Ishikawa (cell line): ENCODE data around the gene NLGN4X.

ENCODE experiments used
- CEBPB ChIP-seq: IDR thresholded peaks from 2 replicates; pipeline ENCODE4 v1.6.1; 2012
- CREB1 ChIP-seq: IDR thresholded peaks from 2 replicates; pipeline ENCODE4 v1.6.1; 2012; ENCODE audit warnings: low read depth
- EGR1 ChIP-seq: IDR thresholded peaks from 2 replicates; pipeline ENCODE4 v1.6.1; 2012
- EP300 ChIP-seq: IDR thresholded peaks from 2 replicates; pipeline ENCODE4 v1.6.1; 2012; ENCODE audit warnings: borderline replicate concordance
- FOXM1 ChIP-seq: IDR thresholded peaks from 2 replicates; pipeline ENCODE4 v1.6.1; 2012; ENCODE audit warnings: low read depth, borderline replicate concordance
- NFIC ChIP-seq: IDR thresholded peaks from 2 replicates; pipeline ENCODE4 v1.6.1; 2012
- RAD21 ChIP-seq: IDR thresholded peaks from 2 replicates; pipeline ENCODE4 v1.6.1; 2012; ENCODE audit warnings: low read depth
- TAF1 ChIP-seq: IDR thresholded peaks from 2 replicates; pipeline ENCODE4 v1.6.1; 2012; ENCODE audit warnings: low read depth, mild to moderate bottlenecking
- TCF12 ChIP-seq: IDR thresholded peaks from 2 replicates; pipeline ENCODE4 v1.6.1; 2012; ENCODE audit warnings: low read depth
- TEAD4 ChIP-seq: IDR thresholded peaks from 2 replicates; pipeline ENCODE4 v1.6.1; 2012
- YY1 ChIP-seq: IDR thresholded peaks from 2 replicates; pipeline ENCODE4 v1.6.1; 2012; ENCODE audit warnings: low read depth
- ZBTB7A ChIP-seq: IDR thresholded peaks from 2 replicates; pipeline ENCODE4 v1.6.1; 2012; ENCODE audit warnings: low read depth
- TF ChIP-seq, protein P1 (sequence below): IDR thresholded peaks from 2 replicates; pipeline ENCODE4 v1.6.1; 2012
- TF ChIP-seq, protein P2 (sequence below): IDR thresholded peaks from 2 replicates; pipeline ENCODE4 v1.6.1; 2012
- TF ChIP-seq, protein P3 (sequence below): IDR thresholded peaks from 2 replicates; pipeline ENCODE4 v1.6.1; 2012; ENCODE audit warnings: low read depth, mild to moderate bottlenecking

Gene NLGN4X

DNA sequence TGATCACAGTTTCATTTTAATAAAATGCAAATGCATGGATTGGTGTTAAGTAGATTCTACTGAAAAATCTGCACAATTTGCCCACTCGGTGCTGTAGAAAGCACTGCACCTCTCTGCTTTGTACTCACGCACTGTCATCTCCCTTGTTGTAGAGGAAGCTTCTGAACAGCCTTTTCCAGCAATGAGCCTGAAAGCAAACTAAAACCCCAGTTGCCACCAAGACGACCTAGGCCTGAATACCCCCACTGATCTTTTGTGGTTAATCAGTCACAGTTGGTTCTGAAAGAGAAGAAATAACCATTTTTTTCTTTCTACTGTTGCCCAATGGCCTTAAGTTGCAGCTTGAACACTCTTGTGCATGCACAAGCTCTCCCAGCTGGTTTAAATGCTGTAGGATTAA is 229.8 kb downstream of the NLGN4X start:
- TF ChIP-seq NFIC (no peak), EGR1 (no peak), FOXM1 (no peak), YY1 (no peak), TCF12 (no peak), TEAD4 (no peak), EP300 (no peak), RAD21 (no peak)
- TF ChIP-seq, protein P1, sequence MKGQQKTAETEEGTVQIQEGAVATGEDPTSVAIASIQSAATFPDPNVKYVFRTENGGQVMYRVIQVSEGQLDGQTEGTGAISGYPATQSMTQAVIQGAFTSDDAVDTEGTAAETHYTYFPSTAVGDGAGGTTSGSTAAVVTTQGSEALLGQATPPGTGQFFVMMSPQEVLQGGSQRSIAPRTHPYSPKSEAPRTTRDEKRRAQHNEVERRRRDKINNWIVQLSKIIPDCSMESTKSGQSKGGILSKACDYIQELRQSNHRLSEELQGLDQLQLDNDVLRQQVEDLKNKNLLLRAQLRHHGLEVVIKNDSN, result no peak
- TF ChIP-seq, protein P2, sequence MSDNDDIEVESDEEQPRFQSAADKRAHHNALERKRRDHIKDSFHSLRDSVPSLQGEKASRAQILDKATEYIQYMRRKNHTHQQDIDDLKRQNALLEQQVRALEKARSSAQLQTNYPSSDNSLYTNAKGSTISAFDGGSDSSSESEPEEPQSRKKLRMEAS, result no peak

DNA sequence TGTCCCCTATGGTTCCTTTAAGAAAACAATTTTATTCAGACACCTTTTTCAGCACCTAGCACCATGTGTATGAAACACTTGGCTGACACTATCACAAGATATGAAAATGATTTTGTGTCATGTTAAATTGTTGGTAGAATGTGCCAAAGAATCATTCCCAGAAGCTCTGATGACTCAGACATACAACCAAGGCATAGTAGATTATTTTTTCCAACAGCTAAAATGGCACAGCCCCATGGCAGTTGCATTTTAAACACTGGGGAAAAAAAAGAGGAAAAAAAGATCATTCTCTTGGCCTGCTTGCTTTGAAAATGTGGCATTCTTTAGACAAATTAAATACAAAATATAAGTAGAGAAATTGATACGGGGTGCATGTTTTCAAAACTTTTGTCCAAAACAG is 230.2 kb downstream of the NLGN4X start:
- no peak for TF ChIP-seq TCF12
- no peak for TF ChIP-seq RAD21
- TF ChIP-seq TAF1, result no peak
- TF ChIP-seq, protein P1, result no peak
- TF ChIP-seq CREB1, result no peak
- no peak for TF ChIP-seq EP300
- no peak for TF ChIP-seq YY1
- no peak for TF ChIP-seq TEAD4
- no peak for TF ChIP-seq EGR1
- TF ChIP-seq, protein P2, result no peak
- TF ChIP-seq FOXM1, result no peak
- TF ChIP-seq NFIC, result no peak
- no peak for TF ChIP-seq CEBPB
- no peak for TF ChIP-seq ZBTB7A
- TF ChIP-seq, protein P3, sequence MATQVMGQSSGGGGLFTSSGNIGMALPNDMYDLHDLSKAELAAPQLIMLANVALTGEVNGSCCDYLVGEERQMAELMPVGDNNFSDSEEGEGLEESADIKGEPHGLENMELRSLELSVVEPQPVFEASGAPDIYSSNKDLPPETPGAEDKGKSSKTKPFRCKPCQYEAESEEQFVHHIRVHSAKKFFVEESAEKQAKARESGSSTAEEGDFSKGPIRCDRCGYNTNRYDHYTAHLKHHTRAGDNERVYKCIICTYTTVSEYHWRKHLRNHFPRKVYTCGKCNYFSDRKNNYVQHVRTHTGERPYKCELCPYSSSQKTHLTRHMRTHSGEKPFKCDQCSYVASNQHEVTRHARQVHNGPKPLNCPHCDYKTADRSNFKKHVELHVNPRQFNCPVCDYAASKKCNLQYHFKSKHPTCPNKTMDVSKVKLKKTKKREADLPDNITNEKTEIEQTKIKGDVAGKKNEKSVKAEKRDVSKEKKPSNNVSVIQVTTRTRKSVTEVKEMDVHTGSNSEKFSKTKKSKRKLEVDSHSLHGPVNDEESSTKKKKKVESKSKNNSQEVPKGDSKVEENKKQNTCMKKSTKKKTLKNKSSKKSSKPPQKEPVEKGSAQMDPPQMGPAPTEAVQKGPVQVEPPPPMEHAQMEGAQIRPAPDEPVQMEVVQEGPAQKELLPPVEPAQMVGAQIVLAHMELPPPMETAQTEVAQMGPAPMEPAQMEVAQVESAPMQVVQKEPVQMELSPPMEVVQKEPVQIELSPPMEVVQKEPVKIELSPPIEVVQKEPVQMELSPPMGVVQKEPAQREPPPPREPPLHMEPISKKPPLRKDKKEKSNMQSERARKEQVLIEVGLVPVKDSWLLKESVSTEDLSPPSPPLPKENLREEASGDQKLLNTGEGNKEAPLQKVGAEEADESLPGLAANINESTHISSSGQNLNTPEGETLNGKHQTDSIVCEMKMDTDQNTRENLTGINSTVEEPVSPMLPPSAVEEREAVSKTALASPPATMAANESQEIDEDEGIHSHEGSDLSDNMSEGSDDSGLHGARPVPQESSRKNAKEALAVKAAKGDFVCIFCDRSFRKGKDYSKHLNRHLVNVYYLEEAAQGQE, result no peak

DNA sequence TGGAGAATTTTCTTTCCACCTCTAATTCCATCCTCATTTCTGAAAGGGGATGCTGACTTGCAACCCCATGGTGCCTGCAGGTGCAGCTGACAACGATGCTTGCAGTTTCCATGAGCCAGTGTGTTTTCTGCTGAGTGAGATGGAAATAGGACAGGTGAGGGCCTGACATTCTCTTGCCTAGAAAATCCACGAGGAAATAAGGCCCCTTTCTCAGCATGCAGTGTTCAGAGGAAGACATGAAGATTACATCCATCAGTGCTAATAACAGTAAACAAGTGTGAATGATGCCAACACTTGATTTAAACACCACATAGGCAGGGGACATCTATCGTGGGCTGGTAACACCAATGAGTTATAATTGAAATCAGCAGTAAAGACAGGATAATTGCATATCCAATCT is 237.3 kb downstream of the NLGN4X start:
- no peak for TF ChIP-seq NFIC
- TF ChIP-seq, protein P2, result no peak
- TF ChIP-seq TCF12, result no peak
- TF ChIP-seq EP300, result no peak
- no peak for TF ChIP-seq TEAD4
- TF ChIP-seq FOXM1, result no peak
- TF ChIP-seq, protein P1, result no peak
- no peak for TF ChIP-seq TAF1
- no peak for TF ChIP-seq CREB1
- TF ChIP-seq RAD21, result no peak
- TF ChIP-seq, protein P3, result no peak

DNA sequence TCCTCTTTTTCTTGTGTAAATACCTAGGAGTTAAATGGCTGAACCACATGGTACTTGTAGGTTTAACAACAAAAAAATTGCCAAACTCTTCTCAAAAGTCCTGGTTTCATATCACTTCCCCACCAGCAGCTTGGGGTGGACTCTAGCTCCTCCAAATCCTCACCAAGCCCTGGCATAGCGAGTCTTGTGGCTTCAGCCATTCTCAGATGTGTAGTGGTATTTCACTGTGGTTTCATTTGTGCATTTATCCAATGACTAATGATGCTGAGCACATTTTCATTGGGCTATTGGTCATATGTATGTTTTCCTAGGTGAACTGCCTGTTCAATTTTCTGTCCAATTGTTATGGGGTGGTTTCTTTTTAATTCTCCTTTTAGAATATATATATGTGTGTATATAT is 249.3 kb downstream of the NLGN4X start:
- TF ChIP-seq EP300 (no peak), CEBPB (no peak), CREB1 (no peak), FOXM1 (no peak), RAD21 (no peak), TCF12 (no peak), EGR1 (no peak), NFIC (no peak), YY1 (no peak), TEAD4 (no peak), ZBTB7A (no peak), TAF1 (no peak)
- TF ChIP-seq, protein P1, result no peak
- TF ChIP-seq, protein P3, result no peak
